NCI-H524 (cell line): Measurements from ENCODE around the gene ABHD16A.

Experiments used
- DNase-seq, 2 experiments: peaks; one replicate each; lab custom pipeline; 2025; lab: John Stamatoyannopoulos, UW

The ABHD16A gene

DNA sequence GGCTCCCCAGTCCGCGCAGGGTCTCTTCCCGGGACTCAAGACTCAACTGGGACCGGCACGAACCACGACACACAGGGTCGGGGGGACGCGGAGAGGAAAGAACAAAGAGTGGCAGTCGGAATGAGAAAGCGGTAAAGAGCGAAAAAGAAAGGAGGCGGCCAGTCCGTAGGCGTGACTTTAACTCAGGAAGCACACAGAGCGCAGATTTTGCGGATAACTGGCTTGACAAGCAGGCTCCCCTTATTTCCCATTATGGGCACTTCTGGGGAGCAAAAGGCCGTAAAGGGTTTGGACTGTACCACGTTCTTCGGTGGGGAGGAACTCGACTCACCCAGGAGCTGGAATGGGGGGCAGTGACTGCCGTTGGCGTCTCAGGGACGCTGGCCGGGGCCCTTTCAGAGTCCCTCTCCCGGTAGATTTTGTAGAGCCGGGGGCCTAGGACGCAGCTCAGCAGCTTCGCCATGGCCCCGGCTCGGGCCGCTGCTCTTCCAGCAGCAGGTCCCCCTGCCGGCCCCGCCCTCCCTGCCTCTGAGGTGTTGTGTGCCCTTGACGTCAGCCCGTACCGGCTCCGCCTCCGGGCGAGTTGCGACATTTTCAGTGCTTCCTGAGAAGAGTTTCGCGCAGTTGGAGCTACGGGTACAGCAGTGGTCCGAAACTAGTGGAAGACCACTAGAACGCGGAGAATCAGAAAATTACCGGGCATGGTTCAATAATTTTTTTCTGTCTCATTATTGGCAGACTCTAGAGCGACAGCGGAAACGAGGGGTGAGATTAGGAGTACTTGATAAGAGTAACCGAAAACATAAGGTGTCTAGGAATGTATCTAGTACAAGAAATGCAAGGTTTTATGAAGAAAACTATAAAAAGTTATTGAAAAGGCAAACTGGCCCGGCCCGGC is at the start of gene ABHD16A:
Gene ABHD16A, minus strand, starts transcription at position 506 of the 898 bp plus-strand sequence. Its CDS starts 43 bp downstream, at position 463.
- peak; percentile 88 to 96 for DNase-seq

DNA sequence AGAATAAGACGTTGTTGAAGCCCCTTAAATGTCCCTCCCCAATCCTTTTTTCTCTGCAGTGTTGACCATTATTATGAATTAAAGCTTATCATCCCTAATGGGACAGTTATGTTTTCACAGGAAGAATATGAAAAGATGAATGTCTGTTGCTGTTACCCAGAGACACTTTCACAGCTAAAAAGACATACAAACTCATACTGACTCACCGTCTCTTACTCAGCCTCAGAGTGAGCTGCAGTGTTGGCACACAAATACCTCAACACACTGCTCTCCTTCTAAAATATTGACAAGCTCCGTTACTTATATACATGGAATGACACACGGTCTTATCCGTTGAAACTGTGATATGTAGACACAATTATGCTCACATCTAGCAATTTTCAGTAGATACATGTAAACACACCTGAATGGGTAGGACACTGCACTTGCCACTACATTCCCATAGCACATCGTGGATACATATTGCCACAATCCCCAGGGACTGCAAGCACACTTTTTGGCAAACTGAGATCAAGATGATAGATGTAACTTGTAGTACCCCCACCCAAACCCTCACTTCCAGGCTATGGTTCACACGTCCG is 49.7 kb upstream of the ABHD16A start:
- DNase-seq = no peak

DNA sequence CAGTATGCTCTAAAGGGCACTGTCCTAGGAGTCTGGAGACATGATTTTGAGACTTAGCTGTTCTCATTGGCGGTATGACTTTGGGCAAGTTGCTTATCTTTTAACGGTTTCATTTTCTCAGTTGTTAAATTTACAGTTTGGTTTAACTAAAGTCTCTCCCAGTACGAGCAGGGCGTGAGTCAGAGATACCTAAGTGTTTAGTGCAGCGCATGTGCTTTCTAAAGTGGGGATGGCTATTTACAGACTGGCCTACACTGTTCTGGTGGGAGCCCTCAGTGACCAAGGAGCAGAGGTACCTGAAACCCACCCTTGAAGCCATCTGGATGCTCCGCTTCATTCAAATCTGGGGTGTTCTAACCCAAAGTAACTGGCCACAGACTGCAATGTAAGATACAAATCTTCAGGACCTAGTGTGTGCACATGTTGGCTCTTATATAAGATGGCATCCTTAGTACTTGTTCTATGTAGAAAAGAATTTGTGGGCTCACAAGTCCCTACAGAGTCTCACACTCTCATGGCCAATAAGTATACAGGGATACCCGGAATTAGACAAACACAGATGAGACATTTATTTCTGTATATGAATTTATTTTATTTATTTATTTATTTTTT is 47.4 kb upstream of the ABHD16A start:
- DNase-seq = no peak

GRCh38 chr6:31749301-31750036 is 46.3 kb upstream of the ABHD16A start:
- DNase-seq = no peak

DNA sequence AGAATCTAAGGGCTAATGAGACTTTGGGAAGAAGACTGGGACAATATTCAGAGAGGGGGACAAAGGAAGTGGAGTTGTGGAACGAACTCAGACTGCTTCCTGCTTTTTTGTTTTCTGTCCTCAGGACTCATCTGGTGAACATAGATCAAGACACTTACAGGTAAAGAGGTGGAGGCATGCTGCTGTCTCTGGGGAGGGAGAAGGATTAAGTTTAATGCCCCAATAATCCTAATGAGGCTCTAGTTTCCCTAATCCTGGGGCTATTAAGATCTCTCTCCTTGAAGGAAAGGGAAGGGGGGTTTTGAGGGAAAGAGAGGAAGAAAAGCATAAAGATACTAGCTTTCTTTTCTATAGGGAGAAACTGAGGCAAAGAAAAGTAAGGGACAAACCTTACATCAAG is 41.3 kb upstream of the ABHD16A start:
- DNase-seq = peak in 1 of 2 experiments; percentile 57

DNA sequence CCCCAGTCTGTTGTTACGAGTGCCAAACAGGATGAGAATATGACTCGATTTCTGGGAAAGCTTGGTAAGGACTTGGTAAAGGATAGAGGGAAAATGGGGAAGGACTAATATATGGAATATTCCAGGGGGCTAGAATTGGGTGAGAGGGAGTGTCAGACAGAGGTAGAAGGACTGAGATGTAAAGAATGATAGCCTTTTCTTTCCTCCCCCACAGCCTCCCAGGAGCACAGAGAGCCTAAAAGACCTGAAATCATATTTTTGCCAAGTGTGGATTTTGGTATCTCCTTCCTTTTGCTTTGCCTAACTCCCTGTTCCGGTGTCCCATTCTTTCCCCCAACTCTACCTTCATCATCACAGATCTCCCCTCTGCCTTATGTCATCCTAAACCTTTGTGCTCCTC is 39.8 kb upstream of the ABHD16A start:
- DNase-seq = no peak

GRCh38 chr6:31741815-31742214 is 38.7 kb upstream of the ABHD16A start:
- DNase-seq = no peak

- no peak for DNase-seq
These were observed 37.5 kb upstream of the ABHD16A start for GRCh38 chr6:31740397-31741223.

DNA sequence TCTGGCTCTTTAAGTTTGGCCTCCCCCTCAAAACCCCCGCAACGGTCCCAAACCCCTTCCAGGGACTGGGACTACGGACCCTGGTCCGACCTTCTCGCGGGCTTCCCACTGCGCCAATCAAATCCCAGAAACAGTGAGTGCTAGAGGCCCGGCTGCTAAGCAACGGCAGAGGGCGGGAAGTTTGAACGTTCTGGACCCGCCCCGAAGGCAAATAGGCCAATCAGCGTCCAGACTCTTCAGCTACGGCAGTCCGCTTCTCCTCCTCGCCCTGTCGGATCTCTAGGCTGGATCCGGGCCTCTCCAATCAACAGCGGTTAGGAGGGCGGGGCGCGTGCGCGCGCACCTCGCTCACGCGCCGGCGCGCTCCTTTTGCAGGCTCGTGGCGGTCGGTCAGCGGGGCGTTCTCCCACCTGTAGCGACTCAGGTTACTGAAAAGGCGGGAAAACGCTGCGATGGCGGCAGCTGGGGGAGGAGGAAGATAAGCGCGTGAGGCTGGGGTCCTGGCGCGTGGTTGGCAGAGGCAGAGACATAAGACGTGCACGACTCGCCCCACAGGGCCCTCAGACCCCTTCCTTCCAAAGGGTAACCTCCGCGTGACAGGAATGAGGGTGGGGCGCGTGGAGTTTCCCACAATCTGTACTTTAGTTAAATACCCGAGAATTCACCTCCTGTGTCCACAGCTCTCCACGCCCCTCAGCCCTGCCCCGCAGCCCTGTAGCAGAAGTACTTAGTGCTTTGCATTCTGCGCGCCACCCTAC is 36.7 kb upstream of the ABHD16A start, which contains the start of gene MSH5:
Gene MSH5, plus strand, starts transcription at position 367 of the 758 bp plus-strand sequence. CDS start 462 bp downstream, outside the sequence.
- DNase-seq = peak; percentile 89 to 95

- no peak for DNase-seq
These were observed 35.2 kb upstream of the ABHD16A start for GRCh38 chr6:31737991-31738979.

DNA sequence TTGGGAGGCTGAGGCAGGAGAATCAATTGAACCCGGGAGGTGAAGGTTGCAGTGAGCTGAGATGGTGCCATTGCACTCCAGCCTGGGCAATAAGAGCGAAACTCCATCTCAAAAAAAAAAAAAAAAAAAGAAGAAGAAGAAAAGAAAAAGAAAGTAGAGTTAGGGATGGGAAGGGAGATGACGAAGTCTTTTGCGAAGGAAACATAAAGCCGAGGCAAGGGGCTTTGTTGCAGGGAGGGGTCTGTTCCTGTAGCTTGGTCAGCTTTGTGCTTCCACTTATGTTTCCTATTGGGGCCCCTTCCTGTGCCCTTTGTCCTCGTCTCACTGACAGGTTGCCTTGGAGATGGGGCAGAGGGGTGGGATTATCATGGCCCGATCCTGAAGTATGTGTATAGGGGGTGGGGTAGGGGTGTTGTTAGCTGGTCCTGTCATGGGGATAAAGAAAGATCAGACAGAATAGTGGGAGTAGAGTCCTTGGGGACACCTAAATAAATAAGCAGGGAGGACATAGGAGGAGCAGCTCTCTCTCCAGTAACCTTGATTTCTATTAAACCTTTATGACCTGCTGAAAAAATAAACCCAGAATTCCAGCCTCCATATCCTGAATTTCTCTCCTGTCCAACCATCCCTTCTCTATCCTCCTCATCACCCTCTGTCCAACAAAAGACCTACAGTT is 34.3 kb upstream of the ABHD16A start:
- no peak for DNase-seq

DNA sequence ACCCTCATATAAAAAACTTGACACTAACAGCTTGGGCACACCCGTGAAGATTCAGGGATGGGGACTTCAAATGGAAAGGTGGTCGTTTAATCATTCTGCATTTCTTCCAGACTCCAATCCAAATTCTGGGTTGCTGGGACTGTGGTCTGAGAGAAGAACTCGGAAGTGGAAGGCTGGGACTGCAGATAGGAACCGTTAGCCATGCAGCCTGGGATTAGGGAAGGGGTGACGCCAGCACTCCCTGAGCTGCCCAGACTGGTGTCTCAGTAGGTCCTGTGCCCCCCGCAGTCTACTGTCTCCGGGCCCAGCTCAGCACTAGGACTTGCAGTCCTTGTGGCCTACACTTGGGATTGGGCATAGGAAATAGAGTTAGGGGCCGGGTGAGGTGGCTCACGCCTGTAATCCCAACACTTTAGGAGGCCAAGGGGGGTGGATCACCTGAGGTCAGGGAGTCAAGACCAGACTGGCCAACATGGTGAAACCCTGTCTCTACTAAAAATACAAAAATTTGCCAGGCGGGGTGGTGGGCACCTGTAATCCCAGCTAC is 33.7 kb upstream of the ABHD16A start:
- no peak for DNase-seq

GRCh38 chr6:31736021-31736767 is 33.1 kb upstream of the ABHD16A start, which contains the start of gene CLIC1:
Gene CLIC1, minus strand, starts transcription at chr6:31736530. Its CDS starts 230 bp downstream, at chr6:31736300.
- DNase-seq = no peak

GRCh38 chr6:31734821-31735406 is 31.8 kb upstream of the ABHD16A start:
- DNase-seq = no peak

- DNase-seq = no peak
These were observed 31.2 kb upstream of the ABHD16A start for GRCh38 chr6:31734247-31734820.

DNA sequence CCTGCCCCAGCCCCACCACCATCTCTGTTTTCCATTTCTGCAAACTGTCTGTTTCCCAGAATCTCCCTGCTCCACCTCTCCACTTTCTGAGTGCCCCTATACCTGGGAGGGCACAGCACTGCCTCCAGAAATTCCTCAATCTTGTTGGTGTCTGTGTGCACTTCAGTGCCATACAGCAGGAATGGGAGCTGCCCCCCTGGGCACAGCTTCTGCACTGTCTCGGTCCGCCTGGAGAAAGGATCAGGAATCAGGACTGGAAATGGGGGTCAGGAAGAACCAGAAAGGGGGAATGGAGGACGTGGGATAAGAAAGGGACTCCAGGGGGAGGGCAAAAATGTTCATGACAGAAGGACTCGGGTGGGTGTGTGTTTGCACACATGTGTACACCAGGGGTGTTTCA is 30.6 kb upstream of the ABHD16A start:
- no peak for DNase-seq

- no peak for DNase-seq
These were observed 28.9 kb upstream of the ABHD16A start for GRCh38 chr6:31732029-31732428.
